ENCODE results near the gene CDHR4.

DNA sequence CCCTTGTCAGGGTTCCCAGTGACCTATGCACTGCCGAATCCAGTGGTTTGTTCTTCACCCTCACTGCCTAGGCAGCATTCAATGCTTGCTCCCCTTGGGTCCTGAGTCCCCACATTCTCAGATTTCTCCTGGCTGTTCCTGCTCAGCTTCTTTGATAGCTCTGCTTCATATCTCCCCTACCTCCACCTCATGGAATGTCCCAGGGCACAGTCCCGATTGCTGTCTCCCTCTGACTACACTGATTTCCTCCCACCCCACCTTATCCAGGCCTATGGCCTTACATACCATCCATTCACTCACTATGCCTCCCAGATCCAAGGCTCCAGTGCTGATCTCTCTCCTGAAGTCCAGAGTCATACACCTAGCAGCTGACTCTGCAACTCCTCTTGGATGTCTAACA is 1.5 kb upstream of the CDHR4 start:
- TF ChIP-seq, protein P1, sequence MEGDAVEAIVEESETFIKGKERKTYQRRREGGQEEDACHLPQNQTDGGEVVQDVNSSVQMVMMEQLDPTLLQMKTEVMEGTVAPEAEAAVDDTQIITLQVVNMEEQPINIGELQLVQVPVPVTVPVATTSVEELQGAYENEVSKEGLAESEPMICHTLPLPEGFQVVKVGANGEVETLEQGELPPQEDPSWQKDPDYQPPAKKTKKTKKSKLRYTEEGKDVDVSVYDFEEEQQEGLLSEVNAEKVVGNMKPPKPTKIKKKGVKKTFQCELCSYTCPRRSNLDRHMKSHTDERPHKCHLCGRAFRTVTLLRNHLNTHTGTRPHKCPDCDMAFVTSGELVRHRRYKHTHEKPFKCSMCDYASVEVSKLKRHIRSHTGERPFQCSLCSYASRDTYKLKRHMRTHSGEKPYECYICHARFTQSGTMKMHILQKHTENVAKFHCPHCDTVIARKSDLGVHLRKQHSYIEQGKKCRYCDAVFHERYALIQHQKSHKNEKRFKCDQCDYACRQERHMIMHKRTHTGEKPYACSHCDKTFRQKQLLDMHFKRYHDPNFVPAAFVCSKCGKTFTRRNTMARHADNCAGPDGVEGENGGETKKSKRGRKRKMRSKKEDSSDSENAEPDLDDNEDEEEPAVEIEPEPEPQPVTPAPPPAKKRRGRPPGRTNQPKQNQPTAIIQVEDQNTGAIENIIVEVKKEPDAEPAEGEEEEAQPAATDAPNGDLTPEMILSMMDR (IDR thresholded peaks at IDR 0.05), result no peak
- TF ChIP-seq, protein P2, sequence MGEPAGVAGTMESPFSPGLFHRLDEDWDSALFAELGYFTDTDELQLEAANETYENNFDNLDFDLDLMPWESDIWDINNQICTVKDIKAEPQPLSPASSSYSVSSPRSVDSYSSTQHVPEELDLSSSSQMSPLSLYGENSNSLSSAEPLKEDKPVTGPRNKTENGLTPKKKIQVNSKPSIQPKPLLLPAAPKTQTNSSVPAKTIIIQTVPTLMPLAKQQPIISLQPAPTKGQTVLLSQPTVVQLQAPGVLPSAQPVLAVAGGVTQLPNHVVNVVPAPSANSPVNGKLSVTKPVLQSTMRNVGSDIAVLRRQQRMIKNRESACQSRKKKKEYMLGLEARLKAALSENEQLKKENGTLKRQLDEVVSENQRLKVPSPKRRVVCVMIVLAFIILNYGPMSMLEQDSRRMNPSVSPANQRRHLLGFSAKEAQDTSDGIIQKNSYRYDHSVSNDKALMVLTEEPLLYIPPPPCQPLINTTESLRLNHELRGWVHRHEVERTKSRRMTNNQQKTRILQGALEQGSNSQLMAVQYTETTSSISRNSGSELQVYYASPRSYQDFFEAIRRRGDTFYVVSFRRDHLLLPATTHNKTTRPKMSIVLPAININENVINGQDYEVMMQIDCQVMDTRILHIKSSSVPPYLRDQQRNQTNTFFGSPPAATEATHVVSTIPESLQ (CRISPR knock-in tag; IDR thresholded peaks at IDR 0.05), result no peak
- TF ChIP-seq, protein P3, sequence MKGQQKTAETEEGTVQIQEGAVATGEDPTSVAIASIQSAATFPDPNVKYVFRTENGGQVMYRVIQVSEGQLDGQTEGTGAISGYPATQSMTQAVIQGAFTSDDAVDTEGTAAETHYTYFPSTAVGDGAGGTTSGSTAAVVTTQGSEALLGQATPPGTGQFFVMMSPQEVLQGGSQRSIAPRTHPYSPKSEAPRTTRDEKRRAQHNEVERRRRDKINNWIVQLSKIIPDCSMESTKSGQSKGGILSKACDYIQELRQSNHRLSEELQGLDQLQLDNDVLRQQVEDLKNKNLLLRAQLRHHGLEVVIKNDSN (CRISPR knock-in tag; IDR thresholded peaks at IDR 0.05), result no peak
